Stomach (tissue), 4 donors: ENCODE measurements around the gene LRP1B.

Source experiments
- CTCF ChIP-seq, 7 experiments: fragments of 450-650 bp in 4 of 7; fragments of 200-600 bp in 3 of 7; sonication (generic) in 3 of 7; IDR thresholded peaks; one replicate each; pipeline ENCODE4 v1.5.1; 2016 to 2019; ENCODE audit warnings: antibody characterized with exemption in 7 of 7, control low read depth in 2 of 7, mild to moderate bottlenecking in 1 of 7
- EP300 ChIP-seq: sonication (generic); formaldehyde crosslinking; IDR thresholded peaks from one replicate; pipeline ENCODE4 v1.6.1; 2017; ENCODE audit warnings: antibody characterized with exemption
- POLR2A ChIP-seq, 4 donors: fragments of 450-650 bp; IDR thresholded peaks; one replicate each; pipeline ENCODE4 v1.6.1; 2016; ENCODE audit warnings: antibody characterized with exemption in 4 of 4, control low read depth in 2 of 4, mild to moderate bottlenecking in 1 of 4, moderate library complexity in 1 of 4
- POLR2AphosphoS5 ChIP-seq, 3 donors: sonication (generic); formaldehyde crosslinking; IDR thresholded peaks; one replicate each; pipeline ENCODE4 v1.6.1; 2016; ENCODE audit warnings: antibody characterized with exemption in 3 of 3

GRCh38 chr2:140650825-140651224 lies 1480.0 kb downstream of the LRP1B start:
- no peak for TF ChIP-seq CTCF (IDR thresholded peaks at IDR 0.05)
- no peak for TF ChIP-seq POLR2AphosphoS5 (IDR thresholded peaks at IDR 0.05)
- no peak for TF ChIP-seq EP300
- TF ChIP-seq POLR2A (IDR thresholded peaks at IDR 0.05): no peak
